Suppressor macrophage treated with lipopolysaccharide for 1 hour (primary cell): ENCODE measurements around the gene RIPPLY3.
"Not testable (repeated sequence)": the region's sequence is repeated elsewhere in the genome, so short reads cannot be mapped to it uniquely, and the experiment has no call there.

Experiments
- DNase-seq, 3 donors: peaks; one replicate each; pipeline ENCODE4 v3.0.0-alpha.2; 2020 to 2022

The RIPPLY3 gene

DNA sequence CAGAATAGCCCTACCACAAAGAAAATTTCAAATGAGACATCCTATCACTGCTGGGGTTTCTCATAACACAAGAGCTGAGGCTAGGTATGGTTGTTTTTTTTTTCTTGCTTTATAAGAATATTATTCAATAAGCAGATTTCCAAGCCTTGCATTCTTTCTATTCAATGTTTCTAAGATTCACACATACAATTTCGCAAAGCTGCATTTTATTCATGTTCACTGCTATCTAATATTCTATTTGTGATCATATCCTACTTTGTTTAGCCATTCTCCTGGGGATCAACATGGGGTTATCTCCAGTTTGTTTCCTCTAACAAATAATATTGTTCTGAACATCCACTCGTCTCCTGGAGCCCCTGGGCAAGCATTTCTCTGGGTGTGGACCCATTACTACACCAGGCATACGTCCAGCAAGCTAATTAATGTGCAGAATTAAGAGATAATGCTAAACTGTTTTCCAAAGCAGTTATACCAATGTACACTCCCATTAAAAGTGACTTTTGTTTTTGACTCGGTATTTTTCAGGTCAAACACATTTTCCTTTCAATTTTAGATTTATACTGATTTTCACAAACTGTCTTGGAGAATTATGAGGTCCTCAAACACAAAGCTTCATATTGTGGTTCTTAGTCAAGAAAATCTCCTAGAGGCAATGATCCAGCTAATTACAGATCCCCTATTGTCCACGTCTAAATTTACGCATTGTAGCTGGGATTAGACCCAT is 24.4 kb upstream of the RIPPLY3 start:
- no peak for DNase-seq

DNA sequence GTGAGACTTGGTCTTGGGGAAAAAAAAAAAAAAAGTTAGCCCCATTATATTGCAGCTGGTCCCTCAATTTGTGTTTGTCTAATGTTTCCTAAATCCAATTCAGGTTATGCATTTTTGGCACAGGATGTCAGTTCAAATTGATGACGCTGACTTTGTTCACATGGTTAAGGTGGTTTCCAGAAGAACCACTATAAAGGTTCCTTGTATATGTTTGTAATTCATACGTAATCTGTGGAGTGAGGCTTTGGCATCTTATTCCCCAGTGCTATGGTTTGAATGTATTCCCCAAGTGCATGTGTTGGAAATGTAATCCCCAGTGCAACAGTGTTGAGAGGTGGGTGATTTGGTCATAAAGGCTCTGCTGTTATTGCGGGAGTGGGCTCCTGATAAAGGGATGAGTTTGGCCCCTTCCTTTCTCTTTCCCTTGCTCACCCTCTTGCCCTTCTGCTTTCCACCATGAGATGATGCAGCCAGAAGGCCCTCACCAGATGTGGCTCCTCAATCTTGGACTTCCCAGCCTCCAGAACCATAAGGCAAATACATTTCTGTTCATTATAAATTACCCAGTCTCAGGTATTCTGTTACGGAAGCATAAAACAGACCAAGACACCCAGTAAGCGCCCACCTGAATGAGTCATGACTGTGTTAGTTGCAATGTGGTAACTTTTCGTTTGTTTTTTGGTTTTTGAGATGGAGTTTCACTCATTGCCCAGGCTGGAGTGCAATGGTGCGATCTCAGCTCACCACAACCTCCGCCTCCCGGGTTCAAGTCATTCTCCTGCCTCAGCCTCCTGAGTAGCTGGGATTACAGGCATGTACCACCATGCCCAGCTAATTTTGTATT is 20.5 kb upstream of the RIPPLY3 start:
- no peak for DNase-seq

DNA sequence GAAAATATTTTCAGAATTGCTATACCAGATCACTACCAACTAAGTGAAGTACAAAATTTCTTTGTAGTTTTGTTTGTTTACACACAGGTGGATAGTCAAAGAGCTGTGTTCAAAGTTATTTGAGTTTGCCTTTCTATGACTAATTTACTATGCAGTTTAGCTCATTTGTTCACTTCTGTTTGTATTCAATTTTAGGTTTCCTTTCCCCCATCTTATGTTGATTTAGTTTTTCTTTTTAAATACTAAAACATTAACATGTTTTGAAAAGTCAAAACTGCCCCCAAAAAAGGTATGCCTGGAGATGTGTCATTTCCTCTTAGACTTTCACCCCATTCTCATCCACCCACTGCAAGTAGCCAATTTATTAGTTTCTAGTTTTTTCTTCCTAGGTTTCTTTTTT is 18.7 kb upstream of the RIPPLY3 start:
- no peak for DNase-seq

DNA sequence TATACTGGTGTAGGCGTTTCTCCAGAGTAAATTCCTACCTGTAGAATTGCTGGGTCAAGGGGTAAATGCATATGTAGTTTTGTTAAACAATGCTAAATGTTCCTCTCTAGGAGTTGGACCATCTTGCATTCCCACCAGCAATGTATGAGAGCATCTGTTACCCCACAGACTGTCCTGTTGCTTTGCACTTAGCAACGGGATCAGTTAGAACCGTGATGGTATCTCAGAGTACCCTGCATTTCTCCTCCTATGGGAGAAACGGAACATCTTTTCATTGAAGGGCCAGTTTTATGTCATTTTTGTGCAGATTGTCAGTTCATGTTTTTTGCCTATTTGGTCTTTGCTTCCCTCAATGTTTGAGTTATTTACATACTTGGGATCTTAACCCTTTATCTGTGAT is 18.0 kb upstream of the RIPPLY3 start:
- no peak for DNase-seq

DNA sequence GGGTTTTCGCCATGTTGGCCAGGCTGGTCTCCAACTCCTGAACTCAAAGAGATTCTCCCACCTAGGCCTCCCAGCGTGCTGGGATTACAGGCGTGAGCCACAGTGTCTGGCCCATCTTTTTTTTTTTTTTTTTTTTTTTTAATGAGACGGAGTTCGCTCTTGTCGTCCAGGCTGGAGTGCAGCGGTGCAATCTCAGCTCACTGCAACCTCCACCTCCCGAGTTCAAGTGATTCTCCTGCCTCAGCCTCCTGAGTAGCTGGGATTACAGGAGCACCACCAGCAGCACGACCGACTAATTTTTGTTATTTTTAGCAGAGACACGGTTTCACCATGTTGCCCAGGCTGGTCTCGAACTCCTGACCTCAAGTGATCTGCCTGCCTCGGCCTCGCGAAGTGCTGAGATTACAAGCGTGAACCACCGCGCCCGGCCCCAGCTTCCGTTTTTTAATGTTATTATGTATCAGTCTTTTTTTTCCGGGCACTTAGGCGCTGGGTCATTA is 17.3 kb upstream of the RIPPLY3 start:
- not testable (repeated sequence) for DNase-seq

DNA sequence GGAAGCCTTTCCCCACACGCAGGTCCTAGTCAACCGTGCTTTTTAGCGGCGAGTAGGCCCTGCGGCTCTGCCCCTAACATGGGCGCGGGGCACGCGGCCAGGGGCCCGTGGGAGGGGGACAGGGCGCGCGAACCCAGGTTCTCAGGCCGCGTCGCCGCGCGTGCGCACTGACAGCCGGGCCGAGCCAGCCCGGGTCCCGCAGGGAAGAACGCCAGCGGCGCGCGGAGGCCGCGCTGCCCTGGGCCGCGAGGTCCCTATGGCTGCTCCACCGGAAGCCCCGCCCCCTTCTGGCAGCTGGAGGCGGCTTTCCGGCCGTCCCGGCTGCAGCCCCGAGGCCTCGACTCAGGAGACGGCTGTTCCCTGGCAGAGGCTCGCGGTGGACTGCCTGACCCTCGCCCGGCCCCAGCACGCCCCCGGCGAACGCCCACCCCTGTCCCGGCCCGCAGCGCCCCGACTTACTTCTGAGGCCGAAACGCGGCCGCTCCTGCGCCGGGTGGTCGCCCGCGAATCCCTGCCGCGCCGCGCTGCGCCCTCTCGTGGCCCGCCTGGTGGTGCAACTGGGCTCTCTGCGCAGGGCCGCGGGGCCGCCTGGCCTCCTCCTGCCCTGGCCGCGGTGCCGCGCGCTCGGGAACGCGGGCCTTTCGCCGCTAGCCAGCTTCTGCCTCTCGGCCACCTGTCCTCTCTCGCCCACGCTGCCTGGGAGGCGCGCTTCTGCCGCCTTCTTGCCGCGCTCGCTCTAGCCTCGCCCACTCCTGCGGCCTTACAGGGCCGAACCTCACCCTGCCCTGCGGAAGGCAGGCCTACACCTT is 16.6 kb upstream of the RIPPLY3 start:
- peak; percentile 95 to 99 (median 97) for DNase-seq

DNA sequence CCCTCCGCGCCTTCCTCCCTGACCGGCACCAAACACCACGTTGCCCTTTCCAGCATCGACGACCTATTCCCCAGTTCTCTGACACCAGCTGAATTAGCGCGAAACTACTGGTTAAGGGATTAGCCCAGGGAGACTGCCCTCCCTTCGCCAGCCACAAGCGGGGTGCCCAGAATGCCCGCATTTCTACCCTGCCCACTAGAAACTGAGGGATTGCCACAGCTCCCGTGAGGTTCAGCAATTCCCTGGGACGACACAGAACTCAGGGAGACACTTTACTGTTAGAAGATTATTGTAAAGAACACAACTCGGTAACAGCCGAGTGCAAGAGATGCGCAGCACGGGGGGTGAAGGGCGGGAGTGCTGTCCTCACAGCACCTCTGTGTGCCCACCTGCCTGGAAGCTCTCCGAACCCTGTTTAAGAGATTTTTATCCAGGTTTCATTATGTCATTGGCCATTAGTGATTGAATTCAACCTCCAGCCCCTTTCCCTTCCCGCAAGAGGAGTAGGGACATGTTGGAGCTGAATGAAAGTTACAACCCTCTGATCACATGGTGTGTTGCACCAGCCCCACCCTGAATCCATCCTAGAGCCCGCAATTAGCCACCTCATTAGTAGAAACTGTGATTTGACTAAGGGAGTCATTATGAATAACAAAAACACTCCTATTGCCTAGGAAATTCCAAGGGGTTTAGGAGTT is 15.8 kb upstream of the RIPPLY3 start:
- no peak for DNase-seq

DNA sequence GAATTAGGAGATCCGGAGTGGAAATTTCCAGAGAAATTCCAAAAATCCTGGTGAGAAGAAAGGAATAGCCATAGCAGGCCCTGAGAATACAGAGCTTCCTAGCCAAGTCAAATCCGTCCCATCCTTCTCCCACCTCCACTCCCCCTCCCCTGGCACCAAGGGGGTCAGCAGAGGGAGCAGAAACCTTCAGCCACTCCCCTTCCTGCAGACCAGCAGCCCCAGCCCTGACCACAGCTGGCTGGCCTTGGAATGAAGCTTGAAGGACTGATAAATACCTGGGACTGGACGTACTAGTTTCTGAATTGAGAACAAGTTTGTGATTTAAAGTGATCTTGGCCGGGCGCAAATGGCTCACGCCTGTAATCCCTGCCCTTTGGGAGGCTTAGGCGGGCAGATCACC is 13.8 kb upstream of the RIPPLY3 start:
- no peak for DNase-seq

DNA sequence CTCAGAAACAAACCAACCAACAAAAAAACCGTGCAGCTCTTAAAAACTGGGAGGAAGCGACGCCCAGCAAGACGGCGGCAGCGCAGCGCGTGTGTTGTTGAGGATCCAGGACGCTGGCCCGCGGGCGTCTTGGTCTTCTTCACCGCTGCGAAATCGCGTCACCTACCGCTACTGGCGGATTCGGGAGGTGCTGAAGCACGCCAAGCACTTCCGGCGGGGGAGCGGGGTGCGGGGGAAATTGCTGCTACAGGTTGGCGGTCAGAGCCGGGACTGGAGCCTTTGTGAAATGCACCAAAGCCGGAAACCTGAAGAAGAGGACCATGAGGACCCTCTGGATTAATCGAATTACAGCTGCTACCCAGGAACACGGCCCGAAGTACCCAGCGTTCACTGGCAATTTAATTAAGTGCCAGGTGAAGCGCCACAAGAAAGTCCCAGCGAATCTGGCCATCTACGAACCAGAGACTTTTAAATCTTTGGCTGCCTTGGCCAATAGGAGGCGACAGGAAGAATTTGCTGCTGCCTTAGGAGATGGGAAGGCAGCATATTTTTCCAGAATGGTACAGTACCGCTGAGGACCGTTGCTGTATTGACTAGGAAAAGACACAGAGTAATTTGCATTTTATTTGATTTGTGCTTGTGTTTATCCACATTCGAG is 11.9 kb upstream of the RIPPLY3 start:
- DNase-seq = no peak

DNA sequence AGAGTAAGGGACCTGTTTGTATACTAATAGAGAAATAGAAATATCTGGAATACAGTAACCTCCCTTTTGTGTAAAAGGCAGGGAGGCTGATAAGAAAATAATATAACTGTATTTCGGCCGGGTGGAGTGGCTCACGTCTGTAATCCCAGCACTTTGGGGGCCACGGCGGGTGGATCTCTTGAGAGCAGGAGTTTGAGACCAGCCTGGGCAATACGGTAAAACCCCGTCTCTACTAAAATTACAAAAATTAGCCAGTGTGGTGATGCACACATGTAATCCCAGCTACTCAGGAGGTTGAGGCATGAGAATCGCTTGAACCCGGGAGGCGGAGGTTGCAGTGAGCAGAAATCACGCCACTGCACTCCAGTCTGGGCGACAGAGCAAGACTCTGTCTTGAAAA is 11.2 kb upstream of the RIPPLY3 start:
- DNase-seq = not testable (repeated sequence)

DNA sequence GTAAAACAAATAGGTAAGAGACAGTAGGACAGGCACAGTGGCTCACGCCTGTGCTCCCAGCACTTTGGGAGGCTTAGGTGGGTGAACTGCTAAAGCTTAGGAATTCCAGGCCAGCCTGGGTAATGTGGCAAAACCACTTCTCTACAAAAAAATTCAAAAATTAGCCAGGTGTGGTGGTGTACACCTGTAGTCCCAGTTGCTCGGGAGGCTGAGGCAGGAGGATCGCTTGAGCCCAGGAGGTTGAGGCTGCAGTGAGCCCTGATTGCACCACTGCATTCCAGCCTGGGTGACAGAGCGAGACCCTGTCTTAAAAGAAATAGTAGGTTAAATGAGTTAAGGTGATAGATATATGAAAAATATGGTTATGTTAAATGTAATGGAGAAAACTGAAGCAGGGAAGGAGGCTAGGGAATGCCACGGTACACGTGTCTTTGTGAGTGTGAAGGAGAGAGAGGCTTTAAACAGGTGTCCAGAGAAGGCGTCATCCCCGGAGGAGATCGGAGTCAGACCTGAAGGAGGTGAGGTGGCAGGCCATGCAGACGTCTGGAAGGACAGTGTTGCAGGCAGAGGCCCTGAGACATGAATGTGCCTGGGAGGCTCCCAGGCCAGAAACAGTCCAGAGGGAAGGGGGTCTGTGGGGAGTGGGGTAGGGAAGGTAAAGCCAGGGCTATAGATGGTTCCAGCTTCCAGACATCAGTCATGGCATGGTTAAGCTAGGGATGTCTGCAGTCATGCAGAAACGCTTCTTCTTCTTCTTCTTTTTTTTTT is 7.2 kb upstream of the RIPPLY3 start:
- DNase-seq = no peak

DNA sequence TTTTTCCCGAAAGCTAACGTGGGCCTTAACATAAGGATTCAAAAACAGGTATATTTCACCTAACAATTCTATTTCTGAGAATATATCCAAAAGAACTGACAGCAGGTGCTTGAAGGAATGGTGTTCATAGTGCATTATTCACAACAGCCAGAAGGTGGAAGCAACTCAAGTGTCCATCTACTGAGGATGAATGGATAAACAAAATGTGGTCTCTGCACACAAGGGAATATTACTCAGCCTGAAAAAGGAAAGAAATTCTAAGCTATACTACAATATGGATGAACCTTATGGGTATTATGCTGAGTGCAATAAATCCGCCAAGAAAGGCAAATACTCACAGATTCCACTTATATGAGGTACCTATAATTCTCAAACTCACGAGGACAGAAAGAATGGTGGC is 6.1 kb upstream of the RIPPLY3 start:
- no peak for DNase-seq

DNA sequence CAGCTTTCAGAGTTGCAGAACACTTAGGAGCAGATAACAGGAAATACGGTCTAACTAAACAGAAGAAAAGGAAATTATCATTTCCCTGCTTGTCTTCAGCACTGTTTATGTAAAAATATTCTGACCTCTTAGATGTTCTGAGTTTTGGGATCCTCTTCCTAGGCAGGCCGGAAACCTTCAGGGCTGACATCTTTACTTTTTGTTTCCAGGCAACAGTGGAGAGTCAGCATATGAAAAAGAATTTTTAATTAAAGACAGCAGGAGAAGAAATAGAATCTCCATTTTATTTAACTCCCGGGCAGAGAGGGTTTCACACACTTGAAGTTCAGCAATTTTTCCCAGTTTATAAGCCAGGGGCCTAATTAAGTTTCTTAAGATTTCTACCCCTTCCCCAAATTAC is 5.1 kb upstream of the RIPPLY3 start:
- DNase-seq = no peak

DNA sequence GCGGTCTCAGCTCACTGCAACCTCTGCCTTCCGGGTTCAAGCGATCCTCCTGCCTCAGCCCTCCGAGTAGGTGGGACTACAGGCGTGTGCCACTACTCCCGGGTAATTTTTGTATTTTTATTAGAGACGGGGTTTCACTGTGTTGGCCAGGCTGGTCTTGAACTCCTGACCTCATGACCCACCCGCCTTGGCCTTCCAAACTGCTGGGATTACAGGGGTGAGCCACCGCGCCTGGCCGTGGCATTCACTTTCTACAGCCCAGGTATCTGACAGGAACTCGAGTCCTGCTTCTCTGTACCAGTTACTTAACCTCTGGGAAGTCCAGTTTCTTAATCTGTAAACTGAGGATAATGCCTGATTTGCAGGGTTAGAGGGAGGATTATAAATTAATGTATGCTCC is 3.7 kb upstream of the RIPPLY3 start:
- DNase-seq = not testable (repeated sequence)

DNA sequence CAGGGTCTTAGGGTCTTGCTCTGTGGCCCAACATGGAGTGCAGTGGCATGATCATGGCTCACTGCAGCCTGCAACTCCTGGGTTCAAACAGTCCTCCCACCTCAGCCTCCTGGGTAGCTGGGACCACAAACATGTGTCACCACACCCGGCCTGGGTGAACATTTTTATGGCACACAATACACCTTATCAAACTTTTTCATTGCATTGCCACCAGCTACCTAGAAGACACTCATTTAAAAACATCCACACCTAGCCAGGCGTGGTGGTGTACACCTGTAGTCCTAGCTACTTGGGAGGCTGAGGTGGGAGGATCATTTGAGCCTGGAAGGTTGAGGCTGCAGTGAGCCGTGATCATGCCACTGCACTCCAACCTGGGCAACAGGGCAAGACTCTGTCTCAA is 2.6 kb upstream of the RIPPLY3 start:
- not testable (repeated sequence) for DNase-seq

DNA sequence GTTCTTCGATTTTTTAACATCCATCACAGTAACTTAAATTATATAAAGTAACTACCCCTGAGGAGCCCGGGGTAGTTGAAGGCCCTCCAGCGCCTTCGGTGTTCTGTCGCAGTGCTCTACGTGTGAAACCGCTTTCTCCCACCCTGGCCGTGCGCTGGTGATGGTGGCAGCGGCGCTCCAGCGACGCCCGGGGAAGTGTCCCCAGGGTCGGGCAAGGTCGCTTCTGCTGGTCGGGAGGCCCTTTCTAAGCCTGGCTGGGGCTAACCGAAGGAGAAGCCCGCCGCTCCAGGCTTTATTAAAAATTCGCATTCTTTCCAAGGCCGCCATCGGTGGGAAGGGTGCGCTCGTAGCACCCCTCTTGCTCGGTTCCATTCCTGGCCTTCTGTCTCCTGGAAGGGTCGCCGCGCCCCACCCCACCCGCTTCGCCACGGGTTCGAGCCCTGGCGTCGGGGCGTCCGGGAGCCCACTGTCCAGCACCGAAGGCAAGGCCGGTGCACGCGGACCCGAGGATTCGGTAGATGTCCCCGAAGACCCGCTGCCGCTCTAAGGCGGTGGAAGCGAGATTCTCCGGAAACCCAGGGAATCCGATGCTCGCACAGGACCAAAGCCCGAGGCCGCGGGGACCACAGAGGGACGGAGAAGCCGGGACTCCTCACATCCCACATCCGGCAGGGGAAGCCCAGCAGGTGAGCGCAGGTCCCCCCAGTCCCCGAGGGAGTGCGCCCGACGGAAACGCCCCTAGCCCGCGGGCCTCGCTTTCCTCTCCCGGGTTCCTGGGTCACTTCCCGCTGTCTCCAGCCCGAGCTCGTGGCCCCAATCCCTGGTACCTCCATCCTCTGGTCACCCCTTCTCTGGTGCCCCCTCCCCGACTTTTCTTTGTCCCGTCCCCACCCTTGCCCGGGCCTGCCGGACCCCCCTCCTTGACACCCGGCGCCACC is 685 bp upstream of the RIPPLY3 start:
- DNase-seq = no peak

DNA sequence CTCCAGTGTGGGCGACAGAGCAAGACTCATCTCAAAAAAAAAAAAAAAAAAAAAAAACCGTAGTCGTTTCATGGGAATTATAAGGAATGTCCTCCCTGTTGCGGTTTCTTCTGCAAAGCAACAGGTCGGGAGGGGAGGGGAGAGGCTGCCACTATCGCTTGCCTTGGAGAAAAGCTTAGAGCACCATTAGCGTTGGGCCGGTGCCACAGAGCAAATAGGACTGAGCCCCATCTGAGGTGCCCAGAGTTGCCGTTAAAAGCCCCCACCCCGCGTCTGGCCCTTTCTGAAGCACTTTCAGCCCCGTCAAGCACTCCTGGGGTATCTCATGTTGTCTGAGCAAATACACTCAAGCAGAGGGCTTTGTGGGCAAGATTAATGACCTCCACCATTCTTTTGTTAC is 2.2 kb downstream of the RIPPLY3 start:
- no peak for DNase-seq

DNA sequence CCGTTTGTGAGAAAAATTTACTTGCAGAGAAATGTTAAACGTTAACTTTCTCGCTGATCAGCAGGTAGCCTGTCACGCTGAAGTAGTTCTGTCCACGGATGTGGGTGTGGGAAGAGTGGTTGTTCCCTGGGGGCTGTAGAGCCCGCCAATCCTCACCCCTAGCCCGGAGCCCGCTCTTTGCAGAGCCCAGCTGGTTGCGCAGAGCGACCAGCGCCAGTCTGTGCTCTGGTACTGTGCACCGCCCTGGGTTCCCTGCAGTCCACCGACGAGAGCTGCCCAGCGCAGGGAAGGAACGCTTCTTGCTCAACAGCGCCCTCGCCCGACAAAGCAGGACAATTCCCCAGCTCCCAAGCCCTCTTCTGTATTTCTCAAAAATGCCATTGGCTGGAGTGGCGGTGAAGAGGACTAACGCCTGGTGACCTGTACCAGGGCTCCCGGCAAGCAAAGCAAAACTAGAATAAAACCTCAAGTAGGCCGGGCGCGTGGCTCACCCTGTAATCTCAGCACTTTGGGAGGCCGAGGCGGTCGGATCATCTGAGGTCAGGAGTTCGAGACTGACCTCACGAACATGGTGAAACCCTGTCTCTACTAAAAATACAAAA is 3.3 kb downstream of the RIPPLY3 start:
- peak; percentile 84 to 91 (median 90) for DNase-seq

DNA sequence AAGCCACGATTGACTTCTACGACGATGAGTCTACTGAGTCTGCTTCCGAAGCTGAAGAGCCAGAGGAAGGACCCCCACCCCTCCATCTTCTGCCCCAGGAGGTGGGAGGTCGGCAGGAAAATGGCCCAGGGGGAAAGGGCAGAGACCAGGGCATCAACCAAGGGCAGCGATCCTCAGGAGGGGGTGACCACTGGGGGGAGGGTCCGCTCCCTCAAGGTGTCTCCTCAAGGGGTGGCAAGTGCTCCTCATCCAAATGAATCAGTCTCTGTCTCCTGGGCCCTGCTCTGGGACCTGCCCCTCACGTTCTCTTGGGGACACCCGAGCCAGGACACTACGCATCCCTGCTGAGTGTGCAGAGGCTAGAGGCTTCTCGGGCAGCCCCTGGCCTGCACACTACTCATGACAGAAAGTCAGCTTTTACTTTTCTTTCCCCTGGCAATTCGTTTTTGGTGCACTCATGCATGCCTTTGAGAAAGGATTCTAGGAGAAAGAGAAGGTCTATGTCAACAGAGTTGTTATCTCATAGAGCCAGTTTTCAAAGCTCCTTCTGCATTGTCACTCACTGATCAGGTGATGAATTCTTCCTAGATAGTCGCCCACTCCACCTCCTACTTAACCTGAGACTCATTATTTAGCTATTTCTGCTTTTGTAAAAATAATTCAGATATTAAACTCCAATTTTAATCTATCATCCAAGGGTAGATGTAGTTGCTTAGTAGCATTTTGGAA is 11.6 kb downstream of the RIPPLY3 start:
- DNase-seq = no peak
